Measurements from ENCODE around the gene CAVIN3.
"Not testable (repeated sequence)": the region's sequence is repeated elsewhere in the genome, so short reads cannot be mapped to it uniquely, and the experiment has no call there.

Gene CAVIN3

DNA sequence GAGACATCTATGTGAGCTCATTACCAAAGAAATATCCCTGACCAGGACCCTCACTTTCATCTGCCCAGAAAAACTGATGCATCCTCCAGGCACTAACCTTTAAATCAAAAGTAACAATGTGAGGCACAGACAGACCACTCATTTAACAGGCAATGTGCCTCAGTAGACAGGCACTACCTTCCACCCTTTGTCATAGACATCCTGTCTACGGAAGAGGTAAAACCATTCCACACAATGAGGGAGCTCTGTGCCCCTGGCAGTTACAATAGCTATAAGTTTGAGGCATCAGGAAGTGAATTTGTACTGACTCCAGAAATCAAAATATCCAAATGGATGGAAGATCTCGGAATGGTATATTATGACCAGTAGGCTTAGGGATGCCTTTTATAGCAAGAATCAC lies 6.7 kb upstream of the CAVIN3 start:
- FAIRE-seq (peak; percentile 48), DNase-seq (ENCODE audit: insufficient read length, low spot score) (no peak)

DNA sequence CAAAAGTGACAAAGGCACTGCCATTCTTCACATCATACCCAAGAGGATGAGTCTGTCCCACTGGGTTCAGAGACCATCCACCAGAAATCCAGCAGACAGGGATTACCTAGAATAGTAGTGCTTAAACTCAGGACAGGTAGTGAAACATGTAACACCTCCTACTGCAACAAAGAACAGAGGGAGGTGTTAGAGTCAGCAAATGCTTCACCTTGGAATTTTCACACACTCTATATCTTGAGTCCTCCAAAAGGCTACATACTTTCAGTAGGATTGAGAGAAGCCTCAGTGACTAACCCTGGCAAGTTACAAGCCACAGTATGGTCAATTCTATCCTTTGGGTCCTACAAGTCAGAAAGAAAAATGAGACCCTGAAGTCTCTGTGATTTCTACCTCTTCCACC lies 6.0 kb upstream of the CAVIN3 start:
- DNase-seq (ENCODE audit: insufficient read length, low spot score) (no peak), FAIRE-seq (peak; percentile 36)

DNA sequence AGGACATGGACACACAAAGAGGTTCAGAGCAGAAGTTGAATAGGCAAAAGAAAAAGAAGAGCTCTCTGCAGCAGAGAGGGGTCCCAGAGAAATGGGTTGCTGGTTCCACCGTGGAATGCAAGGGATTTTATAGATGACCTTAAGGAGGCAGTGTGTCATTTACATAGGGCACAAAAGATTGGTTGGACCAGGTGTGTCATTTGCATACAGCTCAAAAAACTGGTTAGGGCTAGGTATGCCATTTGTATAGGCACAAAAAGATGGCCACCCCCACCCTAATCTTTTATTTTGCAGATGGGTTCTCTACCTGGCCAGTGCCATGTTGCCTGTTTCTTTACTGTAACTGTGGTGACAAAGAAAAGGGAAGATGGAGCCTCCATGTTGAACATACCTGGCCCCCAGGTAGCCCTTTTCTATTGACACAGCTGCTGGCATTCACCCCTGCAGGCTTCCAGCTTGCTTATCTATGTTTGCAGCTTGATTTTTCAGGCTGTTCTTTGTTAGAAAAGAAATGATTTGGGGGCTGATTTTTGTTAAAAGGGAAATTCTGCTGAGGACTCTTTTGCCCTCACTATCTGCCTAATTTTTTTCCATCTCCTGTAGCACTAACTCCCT lies 3.1 kb upstream of the CAVIN3 start:
- FAIRE-seq: no peak
- DNase-seq (ENCODE audit: insufficient read length, low spot score): no peak

DNA sequence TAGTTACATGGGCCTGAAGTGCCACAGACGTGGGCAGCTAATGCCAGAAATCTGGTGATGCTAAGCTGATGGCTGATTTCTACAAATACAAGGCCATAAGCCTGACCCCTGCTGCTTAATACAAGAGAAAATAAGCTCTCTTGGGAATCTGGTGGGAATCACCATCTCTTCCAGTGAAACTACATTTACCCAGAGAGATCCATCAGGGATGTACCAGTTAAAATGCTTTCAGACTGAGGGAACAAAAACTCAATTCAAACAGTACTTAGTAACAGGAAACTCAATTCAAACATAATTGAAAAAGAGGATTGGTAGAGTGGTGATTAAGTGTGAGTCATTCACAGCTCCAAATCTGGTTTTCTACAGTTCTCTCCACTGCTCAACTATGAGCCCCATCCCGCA lies 1.7 kb upstream of the CAVIN3 start:
- FAIRE-seq: no peak

DNA sequence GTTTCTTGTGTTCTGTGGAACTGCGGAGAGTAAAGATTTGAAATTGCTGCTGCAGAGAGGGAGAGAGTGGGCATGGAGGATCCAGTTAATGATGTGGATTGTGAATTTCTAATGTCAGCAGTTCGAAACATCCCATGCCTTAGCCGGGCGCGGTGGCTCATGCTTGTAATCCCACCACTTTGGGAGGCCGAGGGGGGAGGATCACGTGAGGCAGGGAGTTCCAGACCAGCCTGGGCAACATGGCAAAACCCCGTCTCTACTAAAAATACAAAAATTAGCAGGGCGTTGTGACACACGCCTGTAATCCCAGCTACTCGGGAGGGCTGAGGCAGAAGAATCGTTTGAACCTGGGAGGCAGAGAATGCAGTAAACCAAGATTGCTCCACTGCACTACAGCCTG lies 1.1 kb upstream of the CAVIN3 start:
- FAIRE-seq: no peak
- no peak for DNase-seq (ENCODE audit: insufficient read length, low spot score)

More for the DNA sequence above, 1.7 kb upstream of the CAVIN3 start:
- peak; percentile 22 for DNase-seq (ENCODE audit: insufficient read length, low spot score)

DNA sequence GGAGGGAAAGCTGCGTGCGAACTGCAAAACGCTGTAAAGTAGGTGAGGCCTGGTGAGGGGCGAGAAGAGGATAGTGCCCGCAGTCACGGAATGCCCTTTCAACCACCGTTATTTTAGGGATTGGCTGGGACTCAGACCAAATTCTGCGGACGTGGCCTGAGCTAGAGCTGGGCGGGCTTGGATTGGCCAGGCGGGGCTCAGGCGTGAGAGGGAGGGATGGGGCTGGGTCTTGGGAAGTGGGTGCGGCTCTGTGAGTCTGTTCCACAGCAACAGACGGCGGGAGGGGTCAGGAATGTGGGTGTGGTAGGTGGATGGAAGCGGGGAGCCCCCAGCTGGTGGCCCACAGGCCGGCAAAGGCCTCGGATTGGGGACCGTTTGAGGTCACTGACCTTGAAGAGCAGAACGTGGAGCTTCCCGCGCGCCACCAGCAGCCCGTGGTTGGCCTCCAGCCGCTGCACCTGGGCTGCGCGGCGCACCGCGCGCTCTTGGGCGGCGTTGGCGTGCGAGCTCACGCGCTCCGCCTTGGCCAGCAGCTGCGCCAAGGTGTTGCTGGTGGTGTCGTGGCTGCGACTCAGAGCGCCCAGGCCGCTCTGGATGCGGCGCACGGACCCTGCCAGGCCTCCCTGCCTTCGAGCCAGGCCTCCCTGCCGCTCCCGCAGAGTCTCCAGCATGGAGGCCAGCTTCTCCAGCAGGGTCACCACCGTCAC lies 444 bp downstream of the CAVIN3 start:
- FAIRE-seq (peak; percentile 86), DNase-seq (ENCODE audit: insufficient read length, low spot score) (peak; percentile 94)

DNA sequence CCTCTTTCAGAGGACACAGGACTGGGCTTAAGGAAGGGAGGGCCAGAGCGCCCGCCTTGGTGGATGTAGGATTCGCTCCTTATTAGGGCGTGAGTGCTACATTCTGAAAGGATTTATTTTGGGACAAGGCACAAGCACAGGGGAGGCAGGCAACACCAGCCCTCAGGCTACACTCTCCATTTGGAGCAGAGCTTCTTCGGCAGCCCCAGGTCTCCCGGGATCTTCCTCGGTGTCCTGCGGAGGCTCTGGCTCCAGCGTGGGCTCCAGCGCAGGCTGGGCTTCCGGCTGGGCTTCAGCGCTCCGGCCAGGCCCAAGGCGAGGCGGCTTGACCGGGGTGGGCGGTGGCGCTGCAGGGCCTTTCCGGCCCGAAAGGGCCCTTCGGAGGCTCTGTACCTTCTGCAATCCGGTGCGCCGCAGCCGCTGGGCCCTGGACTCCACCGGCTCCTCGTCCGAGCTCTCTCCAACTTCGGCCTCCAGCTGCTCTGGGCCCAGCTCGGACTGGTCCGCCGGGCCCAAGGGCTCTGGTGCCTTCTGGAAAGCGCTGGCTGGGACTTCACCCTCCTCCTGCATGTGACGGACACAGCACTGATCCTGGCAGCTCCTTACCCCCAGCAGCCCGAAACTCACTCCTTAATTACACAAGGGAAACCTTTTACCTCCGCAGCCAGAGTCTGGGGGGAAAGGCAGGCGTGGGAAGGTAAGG lies 1.1 kb downstream of the CAVIN3 start:
- FAIRE-seq: peak; percentile 40

DNA sequence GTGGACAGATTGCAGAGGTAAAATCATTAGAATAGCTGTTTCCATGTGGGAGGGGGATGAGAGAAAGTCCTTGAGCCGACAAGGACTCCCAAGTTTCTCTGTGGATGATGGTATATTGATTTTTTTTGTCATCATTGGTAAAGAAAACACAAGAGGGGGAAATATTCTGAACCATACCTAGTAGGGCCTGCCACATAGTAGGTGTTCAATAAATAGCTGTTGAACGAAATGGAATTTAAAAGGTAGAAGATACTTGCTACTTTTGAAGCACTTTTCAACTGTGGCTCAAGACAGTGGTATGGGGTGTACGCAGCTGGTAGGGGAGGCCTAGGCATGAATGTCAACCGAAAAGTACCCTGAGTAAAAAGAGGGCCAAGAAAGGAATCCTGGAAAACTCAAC lies 2.1 kb downstream of the CAVIN3 start:
- DNase-seq (ENCODE audit: insufficient read length, low spot score): no peak
- FAIRE-seq: no peak

More for the DNA sequence above, 1.1 kb downstream of the CAVIN3 start:
- DNase-seq (ENCODE audit: insufficient read length, low spot score): peak; percentile 18

DNA sequence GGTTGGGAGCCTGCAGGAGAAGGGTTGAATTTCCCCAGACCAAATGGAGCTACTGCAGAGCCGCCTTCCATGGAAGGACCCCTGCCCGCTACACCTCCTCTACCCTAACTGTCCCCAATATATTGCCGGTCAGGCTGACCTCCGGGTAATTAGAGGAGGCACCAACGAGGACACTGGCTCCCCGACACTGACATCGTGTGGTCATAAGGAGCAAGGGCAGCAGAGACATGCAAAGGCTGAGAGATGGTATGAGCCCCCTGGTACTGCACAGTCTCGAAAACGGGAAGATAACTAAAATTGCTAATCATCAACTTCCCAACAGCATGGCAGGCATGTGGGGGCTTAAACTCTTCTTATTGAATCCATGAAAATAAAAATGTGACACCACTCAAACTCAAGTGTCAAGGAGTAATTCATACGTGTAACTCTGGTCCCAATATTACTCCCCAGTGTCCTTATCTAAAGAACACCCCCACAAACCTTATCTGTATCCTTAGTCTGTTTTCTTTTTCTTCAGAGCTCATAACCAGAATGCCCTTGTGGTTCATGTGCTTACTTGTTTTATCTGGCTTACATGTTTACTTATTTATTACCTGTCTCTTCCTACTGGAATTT lies 4.4 kb downstream of the CAVIN3 start:
- DNase-seq (ENCODE audit: insufficient read length, low spot score): peak; percentile 69
- FAIRE-seq: peak; percentile 64

DNA sequence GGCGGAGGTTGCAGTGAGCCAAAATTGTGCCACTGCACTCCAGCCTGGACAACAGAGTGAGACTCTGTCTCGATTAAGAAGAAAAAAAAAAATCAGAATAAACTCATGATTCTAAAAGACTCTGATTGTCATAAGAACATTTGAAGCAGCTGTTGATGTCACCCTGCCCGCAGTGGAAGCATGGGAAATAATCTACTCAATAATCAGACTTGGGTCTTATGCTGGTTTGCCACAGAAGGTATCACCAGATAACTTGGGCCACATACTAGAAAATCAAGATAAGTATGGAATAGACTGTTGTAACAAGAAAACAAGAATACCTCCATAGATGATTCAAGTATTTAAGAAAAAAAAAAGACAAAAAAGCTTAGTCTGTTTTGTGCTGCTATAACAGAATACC lies 8.2 kb downstream of the CAVIN3 start:
- no peak for DNase-seq (ENCODE audit: insufficient read length, low spot score)
- FAIRE-seq: no peak

DNA sequence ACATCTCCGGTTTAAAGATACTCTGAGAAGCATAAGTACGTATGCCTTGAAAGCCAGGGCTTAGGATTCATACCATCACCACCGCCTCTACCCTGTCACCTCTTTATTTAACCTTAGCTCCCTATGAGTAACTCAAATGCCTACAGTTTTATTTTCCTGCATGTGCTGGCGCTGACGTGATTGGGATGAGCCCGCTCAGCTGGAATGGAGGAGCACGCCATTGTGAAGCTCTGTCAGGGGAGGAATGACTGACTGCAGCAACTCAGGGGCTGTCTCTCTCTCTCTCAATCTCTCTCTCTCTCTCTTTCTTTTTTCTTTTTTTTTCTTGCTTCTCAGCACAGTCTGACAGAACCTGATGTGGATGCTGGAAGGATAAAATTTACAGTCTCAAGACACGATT lies 12.4 kb downstream of the CAVIN3 start:
- FAIRE-seq (no peak), DNase-seq (ENCODE audit: insufficient read length, low spot score) (no peak)

DNA sequence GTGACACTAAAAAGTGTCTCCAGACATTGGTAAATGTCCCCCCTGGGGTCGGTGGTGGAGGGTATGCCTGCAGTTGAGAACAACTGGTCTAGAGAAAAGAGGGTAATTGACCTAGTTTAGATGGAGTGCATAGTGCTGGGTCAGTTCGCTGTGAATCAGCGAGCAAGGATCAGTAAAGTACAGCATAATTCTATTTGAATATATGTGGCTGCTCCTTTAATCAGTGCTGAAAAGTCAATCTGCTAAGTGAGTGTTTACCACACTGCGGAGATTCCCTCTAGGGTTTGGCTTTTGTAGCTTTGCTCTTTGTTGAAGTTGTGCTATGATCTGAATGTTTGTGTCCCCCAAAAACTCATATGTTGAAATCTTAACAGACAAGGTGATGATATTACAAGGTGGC lies 15.0 kb downstream of the CAVIN3 start:
- no peak for FAIRE-seq

DNA sequence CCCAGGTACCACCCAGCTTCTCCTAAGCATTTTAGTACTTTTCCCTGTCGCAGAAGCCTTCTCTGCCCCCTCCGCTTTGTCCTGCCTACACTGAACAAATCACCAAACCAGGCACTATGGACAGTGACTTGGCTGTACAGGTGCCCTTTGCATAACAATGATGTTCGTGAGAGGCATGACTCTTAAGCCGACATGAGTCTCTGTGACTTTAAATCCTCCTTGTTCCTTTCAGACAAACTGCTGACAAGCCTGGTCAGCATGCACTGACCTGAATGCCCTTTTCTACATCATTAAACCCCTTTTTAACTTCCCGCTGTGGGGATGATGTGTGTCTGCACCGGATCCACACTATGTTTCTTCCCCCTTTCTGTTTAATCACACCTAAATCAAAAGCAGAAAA lies 16.6 kb downstream of the CAVIN3 start:
- FAIRE-seq (no peak), DNase-seq (ENCODE audit: insufficient read length, low spot score) (no peak)

More for the DNA sequence above, 15.0 kb downstream of the CAVIN3 start:
- no peak for DNase-seq (ENCODE audit: insufficient read length, low spot score)

DNA sequence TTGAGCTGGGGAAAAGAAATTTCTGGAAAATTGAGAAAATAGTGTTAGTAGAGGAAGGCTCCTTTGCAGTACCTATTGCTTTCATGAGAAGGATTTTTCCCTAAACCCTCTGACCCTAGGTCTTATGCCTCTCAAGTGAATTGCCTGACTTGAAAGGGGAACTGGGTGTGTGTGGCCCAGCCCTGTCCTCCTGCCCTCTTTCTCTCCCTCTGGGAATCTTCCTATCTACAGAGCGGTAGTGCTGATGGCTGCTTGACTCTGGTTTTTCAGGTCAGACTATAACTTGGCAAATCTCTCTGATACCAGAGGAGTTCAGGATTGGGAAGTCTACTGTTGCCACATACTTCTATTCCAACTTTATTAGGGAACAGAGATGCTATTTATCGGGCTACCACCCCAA lies 19.2 kb downstream of the CAVIN3 start:
- FAIRE-seq: no peak
- no peak for DNase-seq (ENCODE audit: insufficient read length, low spot score)

DNA sequence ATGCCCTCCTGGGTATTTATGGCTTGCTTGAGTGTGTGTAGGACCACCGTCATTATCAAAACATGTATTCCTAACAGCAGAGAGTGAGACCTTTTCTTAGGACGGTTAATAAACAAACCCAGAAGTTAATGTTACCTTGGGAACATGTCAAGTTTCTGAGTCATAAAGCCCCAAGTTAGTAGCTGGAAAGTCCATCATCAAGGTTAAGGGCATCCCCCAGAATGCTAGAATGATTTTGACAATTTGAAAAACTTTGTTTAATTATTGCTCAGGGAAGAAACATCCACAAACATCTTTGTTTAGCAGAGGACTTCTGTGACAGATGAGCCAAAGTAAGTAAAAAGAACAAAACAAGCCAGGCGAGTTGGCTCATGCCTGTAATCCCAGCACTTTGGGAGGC lies 20.0 kb downstream of the CAVIN3 start:
- FAIRE-seq (no peak), DNase-seq (ENCODE audit: insufficient read length, low spot score) (no peak)

DNA sequence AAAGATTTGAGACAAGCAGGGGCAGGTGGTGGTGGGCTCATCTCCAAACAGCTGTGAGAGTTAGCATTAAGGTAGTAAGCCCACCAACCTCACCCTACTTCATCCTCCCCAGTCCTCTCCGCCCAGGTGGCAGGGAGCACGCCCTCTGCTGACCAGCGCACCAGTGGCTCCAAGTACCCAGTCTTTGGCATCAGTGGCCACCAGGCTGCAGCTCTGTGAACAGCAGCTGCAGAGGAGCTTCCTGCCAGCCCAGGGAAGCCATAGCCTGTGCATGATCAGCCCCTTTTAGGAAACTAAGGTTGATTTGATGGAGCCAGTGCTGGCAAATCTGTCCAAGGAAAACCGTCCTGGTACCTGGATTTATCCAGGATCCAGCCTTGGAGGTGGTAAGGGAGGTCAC lies 21.7 kb downstream of the CAVIN3 start:
- peak; percentile 55 for DNase-seq (ENCODE audit: insufficient read length, low spot score)
- peak; percentile 85 for FAIRE-seq

DNA sequence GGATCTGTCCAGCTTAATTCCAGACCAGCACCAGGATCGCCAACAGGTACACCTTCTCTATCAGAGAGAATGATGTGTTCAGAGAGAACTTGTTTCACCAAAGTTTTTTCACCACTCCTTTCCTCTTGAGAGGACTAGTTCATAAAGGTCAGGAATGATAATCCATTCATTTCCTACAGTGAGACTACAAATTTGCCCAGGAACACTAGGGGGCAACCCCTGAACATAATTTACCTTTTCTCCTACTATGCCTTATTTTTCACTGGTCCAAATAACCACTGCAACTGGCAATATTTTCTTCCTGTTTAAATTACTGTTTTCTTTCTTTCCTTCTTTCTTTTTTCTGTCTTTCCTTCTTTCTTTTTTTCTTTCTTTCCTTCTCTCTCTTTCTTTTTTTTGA lies 22.5 kb downstream of the CAVIN3 start:
- FAIRE-seq (no peak), DNase-seq (ENCODE audit: insufficient read length, low spot score) (peak; percentile 25)

DNA sequence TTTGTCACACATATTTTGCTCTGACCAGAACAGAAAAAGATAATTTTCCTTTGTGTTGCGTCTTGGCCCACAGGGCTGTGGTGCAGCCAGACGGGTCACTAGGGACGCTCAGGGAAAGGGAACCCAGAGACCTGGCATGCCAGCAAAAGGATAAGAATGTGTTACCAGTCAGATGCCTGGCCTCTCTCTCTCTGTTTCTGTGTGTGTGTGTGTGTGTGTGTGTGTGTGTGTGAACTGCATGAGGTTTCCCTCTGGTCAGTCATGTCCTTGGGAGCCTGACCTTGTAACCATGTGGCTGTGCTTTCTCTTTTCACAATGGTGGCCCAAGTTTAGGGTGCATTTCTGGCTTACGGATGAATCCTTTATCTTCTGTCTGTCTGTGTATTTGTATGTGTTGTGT lies 35.3 kb downstream of the CAVIN3 start:
- no peak for FAIRE-seq
- no peak for DNase-seq (ENCODE audit: insufficient read length, low spot score)

DNA sequence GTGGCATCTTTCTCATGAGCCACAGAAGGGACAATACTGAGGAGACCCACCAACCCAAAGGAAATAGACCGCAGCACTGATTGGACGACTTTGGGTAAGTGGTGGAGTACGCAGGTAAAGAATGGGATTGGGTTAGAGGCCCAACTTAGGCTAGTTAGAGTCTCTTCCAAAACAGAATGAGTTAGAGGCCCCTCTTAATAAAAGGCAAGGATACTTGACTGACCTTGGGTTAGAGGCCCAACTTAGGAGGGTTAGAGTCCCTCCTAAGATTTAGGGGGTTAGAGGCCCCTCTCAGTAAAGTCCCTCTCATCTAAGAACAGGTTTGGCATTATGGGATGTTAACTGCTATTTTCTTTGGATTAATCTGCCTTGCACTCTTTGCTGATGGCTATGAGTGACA lies 36.1 kb downstream of the CAVIN3 start:
- no peak for FAIRE-seq
- DNase-seq (ENCODE audit: insufficient read length, low spot score): no peak

DNA sequence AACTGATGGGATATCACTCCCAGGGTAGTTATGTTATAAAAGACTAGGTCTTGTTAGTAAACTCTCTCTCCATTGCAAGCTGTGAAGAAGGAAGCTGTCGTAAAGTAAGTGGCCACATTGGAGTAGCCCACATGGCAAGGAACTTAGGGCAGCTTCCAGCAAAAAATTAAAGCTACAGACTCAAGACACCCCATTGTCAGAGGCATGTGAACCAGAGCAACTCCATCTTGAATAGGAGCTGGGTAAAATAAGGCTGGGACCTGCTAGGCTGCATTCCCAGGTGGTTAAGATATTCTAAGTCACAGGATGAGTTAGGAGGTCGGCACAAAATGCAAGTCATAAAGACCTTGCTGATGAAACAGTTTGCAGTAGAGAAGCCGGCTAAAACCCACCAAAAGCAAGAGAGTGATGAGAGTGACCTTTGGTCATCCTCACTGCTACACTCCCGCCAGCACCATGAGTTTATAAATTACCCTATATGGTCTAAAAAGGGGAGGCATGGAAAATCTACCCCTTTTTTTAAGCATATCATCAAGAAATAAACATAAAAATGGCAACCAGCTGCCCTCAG lies 36.8 kb downstream of the CAVIN3 start:
- DNase-seq (ENCODE audit: insufficient read length, low spot score) (no peak), FAIRE-seq (no peak)

DNA sequence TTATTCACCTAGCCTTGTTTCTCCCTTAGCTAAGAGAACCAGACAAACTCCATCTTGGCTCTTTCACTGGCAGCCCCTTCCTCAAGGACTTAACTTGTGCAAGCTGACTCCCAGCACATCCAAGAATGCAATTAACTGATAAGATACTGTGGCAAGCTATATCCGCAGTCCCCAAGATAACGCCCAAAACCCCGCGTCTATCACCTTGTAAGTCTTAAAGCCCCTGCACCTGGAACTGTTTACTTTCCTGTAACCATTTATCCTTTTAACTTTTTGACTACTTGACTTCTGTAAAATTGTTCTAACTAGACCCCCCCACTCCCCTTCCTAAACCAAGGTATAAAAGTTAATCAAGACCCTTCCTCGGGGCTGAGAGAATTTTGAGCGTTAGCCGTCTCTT lies 39.5 kb downstream of the CAVIN3 start:
- FAIRE-seq; DNase-seq (ENCODE audit: insufficient read length, low spot score): not testable (repeated sequence)

All from HTR-8/SVneo (cell line).